HepG2 (cell line): ENCODE measurements around the gene PRR4.

Experiments used
- BRD4 ChIP-seq: sonication (generic); formaldehyde crosslinking; IDR thresholded peaks from 2 replicates; pipeline ENCODE4 v1.4.0; 2020; ENCODE audit warnings: missing genetic modification reagents
- CTCF ChIP-seq: sonication (generic); formaldehyde crosslinking; IDR thresholded peaks from 2 replicates; pipeline ENCODE4 v1.5.0; 2020; ENCODE audit warnings: mild to moderate bottlenecking, missing genetic modification reagents, moderate library complexity
- EZH2 ChIP-seq: conservative IDR thresholded peaks from 2 replicates; pipeline ENCODE4 v1.6.1; 2012; ENCODE audit warnings: mild to moderate bottlenecking, low read depth, low read length, moderate library complexity
- HNF1A ChIP-seq, 2 experiments: sonication (generic) in 1 of 2; formaldehyde crosslinking in 1 of 2; IDR thresholded peaks; 2 replicates each; pipeline versions ENCODE4 v1.4.0 to v1.6.1; 2016 to 2020; ENCODE audit warnings: borderline replicate concordance in 1 of 2, low read depth in 1 of 2, mild to moderate bottlenecking in 1 of 2, missing genetic modification reagents in 1 of 2
- JUNB ChIP-seq: sonication (generic); formaldehyde crosslinking; IDR thresholded peaks from 2 replicates; pipeline ENCODE4 v1.8.0; 2022; ENCODE audit warnings: missing genetic modification reagents, mild to moderate bottlenecking, borderline replicate concordance
- KLF16 ChIP-seq, 2 experiments: sonication (generic) in 1 of 2; formaldehyde crosslinking in 1 of 2; IDR thresholded peaks; 2 replicates each; pipeline versions ENCODE4 v1.6.1 to v1.8.0; 2016 to 2023; ENCODE audit warnings: missing genetic modification reagents in 2 of 2, missing compliant biosample characterization in 1 of 2
- MAX ChIP-seq: IDR thresholded peaks from 2 replicates; pipeline ENCODE4 v1.6.1; 2012; ENCODE audit warnings: inconsistent platforms
- ZBTB38 ChIP-seq: sonication (generic); formaldehyde crosslinking; IDR thresholded peaks from 2 replicates; pipeline ENCODE4 v1.5.1; 2020; ENCODE audit warnings: mild to moderate bottlenecking, missing genetic modification reagents
- ZNF292 ChIP-seq: sonication (generic); formaldehyde crosslinking; IDR thresholded peaks from 2 replicates; pipeline ENCODE4 v1.8.1; 2022; ENCODE audit warnings: mild to moderate bottlenecking, low read depth, missing genetic modification reagents, borderline replicate concordance
- TF ChIP-seq, protein P1 (sequence below): sonication (generic); formaldehyde crosslinking; IDR thresholded peaks from 2 replicates; pipeline ENCODE4 v1.4.0; 2020; ENCODE audit warnings: mild to moderate bottlenecking, missing genetic modification reagents

- TF ChIP-seq, protein P1, sequence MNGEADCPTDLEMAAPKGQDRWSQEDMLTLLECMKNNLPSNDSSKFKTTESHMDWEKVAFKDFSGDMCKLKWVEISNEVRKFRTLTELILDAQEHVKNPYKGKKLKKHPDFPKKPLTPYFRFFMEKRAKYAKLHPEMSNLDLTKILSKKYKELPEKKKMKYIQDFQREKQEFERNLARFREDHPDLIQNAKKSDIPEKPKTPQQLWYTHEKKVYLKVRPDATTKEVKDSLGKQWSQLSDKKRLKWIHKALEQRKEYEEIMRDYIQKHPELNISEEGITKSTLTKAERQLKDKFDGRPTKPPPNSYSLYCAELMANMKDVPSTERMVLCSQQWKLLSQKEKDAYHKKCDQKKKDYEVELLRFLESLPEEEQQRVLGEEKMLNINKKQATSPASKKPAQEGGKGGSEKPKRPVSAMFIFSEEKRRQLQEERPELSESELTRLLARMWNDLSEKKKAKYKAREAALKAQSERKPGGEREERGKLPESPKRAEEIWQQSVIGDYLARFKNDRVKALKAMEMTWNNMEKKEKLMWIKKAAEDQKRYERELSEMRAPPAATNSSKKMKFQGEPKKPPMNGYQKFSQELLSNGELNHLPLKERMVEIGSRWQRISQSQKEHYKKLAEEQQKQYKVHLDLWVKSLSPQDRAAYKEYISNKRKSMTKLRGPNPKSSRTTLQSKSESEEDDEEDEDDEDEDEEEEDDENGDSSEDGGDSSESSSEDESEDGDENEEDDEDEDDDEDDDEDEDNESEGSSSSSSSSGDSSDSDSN (CRISPR knock-in tag) = no peak
- TF ChIP-seq JUNB (CRISPR knock-in tag) (no peak), CTCF (CRISPR knock-in tag) (no peak), MAX (no peak), ZNF292 (CRISPR knock-in tag) (no peak), KLF16 (CRISPR knock-in tag; IDR thresholded peaks at IDR 0.05) (no peak), EZH2 (no peak), ZBTB38 (no peak), HNF1A (IDR thresholded peaks at IDR 0.05; ENCODE audit: low read depth) (no peak), HNF1A (CRISPR knock-in tag; IDR thresholded peaks at IDR 0.05; ENCODE audit: borderline replicate concordance) (no peak), BRD4 (CRISPR knock-in tag) (no peak)
These were observed 6.5 kb upstream of the PRR4 start for GRCh38 chr12:10855807-10856206.
